Neural crest cell (in vitro differentiated cells): ENCODE results near the gene NELFB. TPM values are rescaled to one million over a fixed set of nuclear protein-coding genes. Genes with fewer than 3 reads are reported as not detected.

Experiments
- DNase-seq: peaks from one replicate; pipeline ENCODE4 v3.0.0; 2021; ENCODE audit warnings: low read depth, mixed read lengths, low spot score
- H3K27ac Mint-ChIP-seq: one replicate; pipeline ENCODE4 v1.8.0; 2021; ENCODE audit warnings: mild to moderate bottlenecking, mixed read lengths; ENCODE audit not compliant: unreplicated experiment
- H3K27me3 Mint-ChIP-seq: 2 replicates; pipeline ENCODE4 v1.8.0; 2021; ENCODE audit warnings: low read depth, mild to moderate bottlenecking, mixed read lengths
- H3K36me3 Mint-ChIP-seq: 2 replicates; pipeline ENCODE4 v1.8.0; 2021; ENCODE audit warnings: low read depth, mild to moderate bottlenecking, mixed read lengths
- H3K4me1 Mint-ChIP-seq: 2 replicates; pipeline ENCODE4 v1.8.0; 2021; ENCODE audit warnings: mixed read lengths
- H3K4me3 Mint-ChIP-seq: one replicate; pipeline ENCODE4 v1.8.0; 2021; ENCODE audit warnings: mild to moderate bottlenecking, mixed read lengths
- H3K9me3 Mint-ChIP-seq: 2 replicates; pipeline ENCODE4 v1.8.0; 2021; ENCODE audit warnings: mixed read lengths
- CTCF ChIP-seq: fragments of 200-600 bp; sonication (generic); conservative IDR thresholded peaks from 2 replicates; pipeline ENCODE4 v1.5.0; 2021; ENCODE audit warnings: antibody characterized with exemption, mild to moderate bottlenecking
- total RNA-seq: library from RNA; stranded (reverse); gene quantifications from 2 replicates; pipeline ENCODE4 v1.2.1, GENCODE V29; 2021

Gene NELFB
- total RNA-seq, 1 donor from 2014 or later: 79.0 TPM

- Mint-ChIP-seq H3K4me3 (no peak overlapping the region), H3K27ac (no peak overlapping the region), H3K4me1 (peaks cover 34% of the 10 kb centered on the region), H3K36me3 (peaks cover 4% of the 10 kb centered on the region), H3K27me3 (peaks cover 24% of the 10 kb centered on the region), H3K9me3 (no peaks in the 10 kb centered on the region)
- DNase-seq: peak; percentile 70
- TF ChIP-seq CTCF: peak; percentile 70
Measured at GRCh38 chr9:137295238-137295811, 40.2 kb downstream of the NELFB start.

- Mint-ChIP-seq H3K4me3 (peak overlapping the region; percentile 74), H3K27ac (no peak overlapping the region), H3K36me3 (peaks cover 4% of the 10 kb centered on the region), H3K27me3 (peaks cover 28% of the 10 kb centered on the region), H3K4me1 (peaks cover 38% of the 10 kb centered on the region), H3K9me3 (no peaks in the 10 kb centered on the region)
- no peak for TF ChIP-seq CTCF
- no peak for DNase-seq
Measured at GRCh38 chr9:137295849-137296669, 40.9 kb downstream of the NELFB start.

- no peaks in the 10 kb centered on the region for H3K9me3 Mint-ChIP-seq
- peaks cover 38% of the 10 kb centered on the region for H3K4me1 Mint-ChIP-seq
- peaks cover 4% of the 10 kb centered on the region for H3K36me3 Mint-ChIP-seq
- DNase-seq: no peak
- TF ChIP-seq CTCF: no peak
- peak overlapping the region; percentile 1 for H3K27ac Mint-ChIP-seq
- H3K4me3 Mint-ChIP-seq: peak overlapping the region; percentile 82
- peaks cover 30% of the 10 kb centered on the region for H3K27me3 Mint-ChIP-seq
Measured at GRCh38 chr9:137296670-137297664, 41.8 kb downstream of the NELFB start.

- Mint-ChIP-seq H3K9me3 (no peaks in the 10 kb centered on the region), H3K4me3 (peak overlapping the region; percentile 78), H3K36me3 (peaks cover 4% of the 10 kb centered on the region), H3K4me1 (peaks cover 38% of the 10 kb centered on the region), H3K27me3 (peaks cover 30% of the 10 kb centered on the region), H3K27ac (no peak overlapping the region)
- no peak for DNase-seq
- no peak for TF ChIP-seq CTCF
Measured at GRCh38 chr9:137297966-137298365, 42.8 kb downstream of the NELFB start.
